Measurements from ENCODE around the gene SLAMF8.

SLAMF8 gene

DNA sequence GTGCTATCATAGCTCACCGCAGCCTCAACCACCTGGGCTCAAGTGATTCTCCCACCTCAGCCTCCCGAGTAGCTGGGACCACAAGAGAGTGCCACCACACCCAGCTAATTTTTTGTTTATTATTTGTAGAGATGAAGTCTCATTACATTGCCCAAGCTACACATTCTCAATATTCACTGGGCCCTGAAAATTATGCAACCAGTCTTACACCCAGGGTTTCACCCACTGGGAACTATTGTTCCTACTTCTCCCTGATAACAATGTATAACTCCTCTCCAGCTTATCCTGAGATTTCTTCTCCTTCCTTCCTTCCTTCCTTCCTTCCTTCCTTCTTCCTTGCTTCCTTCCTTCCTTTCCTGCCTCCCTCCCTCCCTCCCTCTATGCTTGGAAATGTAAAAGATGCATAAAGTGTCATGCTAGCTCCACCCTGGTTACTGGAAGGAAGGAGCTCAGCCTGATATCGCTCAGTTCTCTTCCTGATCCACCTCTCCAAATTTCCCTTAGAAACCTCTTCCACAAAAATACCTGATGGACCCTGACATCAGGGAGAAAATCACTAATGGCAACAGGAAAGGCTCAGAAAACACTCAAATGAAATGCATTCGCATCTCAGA is 47.0 kb downstream of the SLAMF8 start:
- no peak for DNase-seq (ENCODE audit: low read depth in 2 of 2)

DNA sequence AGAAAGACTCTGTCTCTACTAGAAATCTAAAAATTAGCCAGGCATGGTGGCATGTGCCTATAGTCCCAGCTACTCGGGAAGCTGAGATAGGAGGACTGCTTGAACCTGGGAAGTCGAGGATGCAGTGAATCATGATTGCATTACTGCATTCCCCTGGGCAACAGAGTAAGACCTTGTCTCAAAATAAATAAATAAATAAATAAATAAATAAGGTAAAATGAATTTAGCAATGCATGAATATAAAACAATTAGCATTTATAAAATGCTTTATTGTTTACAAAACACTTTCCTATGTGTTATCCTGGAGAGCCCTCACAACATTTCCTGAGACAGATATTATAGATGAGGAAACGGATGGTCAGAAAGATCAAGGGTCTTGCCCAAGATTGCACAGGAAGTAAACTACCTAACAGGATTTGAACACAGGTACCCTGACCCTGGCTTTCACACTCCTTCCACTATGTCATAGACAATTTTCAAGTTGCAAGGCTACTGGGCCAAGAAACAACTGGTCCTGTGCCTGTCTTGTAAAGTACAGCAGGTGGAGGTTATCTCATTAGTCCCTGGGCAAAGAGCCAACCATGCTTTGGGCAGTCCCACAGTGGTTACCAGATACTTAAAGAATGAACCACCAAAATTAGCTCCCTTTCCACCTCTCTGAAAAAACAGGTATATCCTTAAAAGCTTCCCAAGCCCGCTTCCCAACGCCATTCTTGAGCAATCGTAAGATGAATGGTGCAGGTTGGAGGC is 51.2 kb downstream of the SLAMF8 start:
- no peak for DNase-seq (ENCODE audit: low read depth in 2 of 2)

DNA sequence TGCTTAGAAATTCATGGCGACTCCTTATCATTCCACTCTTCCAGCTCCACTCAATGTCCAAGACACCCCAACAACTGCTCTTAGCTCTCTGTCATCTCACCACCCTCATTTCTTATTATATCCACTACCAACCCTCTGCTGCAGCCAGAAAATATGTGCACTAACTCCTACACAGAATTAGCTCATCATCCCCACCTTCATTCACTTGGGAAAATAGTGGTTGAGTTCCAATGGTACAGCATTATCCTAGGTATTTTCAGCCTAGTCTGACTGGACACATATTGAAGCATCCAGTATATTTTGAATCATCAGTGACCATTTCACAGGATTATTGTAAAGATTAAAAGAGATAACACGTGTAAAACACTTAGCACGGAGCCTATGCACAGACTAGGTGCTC is 52.5 kb downstream of the SLAMF8 start:
- DNase-seq (ENCODE audit: low read depth in 2 of 2), result no peak

DNA sequence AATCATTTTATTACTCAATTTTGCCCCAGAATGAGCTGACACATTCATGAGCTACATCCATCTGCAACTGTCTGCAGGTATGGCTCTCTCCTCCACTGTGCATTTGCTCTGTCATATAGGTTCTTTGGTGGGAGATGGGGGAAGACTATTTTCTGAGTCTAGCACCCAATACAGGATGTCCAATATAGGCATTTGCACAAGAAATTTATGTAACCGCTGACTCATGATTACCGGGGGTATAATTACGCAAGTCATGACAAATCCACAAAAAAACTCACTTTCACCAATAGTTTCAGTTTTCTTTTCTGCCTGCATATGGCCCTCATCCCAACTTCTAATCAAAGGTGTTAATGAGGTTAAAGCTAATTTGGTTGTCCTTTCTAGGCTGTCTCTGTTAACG is 53.3 kb downstream of the SLAMF8 start:
- no peak for DNase-seq (ENCODE audit: low read depth in 2 of 2)

DNA sequence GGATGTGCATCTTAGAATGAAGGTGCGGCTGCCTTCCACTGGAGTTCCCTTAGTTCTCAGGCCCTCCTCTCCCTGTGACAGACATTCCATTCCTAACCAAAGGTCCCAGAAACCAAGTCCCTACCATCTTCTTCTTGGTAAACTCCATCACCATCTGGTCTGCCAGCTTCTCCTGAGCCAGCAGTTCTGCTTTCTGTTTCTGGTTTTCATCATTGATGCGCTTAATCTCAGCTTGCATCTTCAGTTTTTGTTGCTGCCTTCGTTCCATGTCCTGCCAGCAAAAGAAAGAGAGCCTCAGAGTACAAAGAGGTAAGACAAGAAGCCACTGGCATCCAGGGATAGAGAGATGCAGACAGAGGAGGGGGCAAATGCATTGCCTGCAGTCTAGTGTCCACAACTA is 53.8 kb downstream of the SLAMF8 start:
- no peak for DNase-seq (ENCODE audit: low read depth in 2 of 2)

DNA sequence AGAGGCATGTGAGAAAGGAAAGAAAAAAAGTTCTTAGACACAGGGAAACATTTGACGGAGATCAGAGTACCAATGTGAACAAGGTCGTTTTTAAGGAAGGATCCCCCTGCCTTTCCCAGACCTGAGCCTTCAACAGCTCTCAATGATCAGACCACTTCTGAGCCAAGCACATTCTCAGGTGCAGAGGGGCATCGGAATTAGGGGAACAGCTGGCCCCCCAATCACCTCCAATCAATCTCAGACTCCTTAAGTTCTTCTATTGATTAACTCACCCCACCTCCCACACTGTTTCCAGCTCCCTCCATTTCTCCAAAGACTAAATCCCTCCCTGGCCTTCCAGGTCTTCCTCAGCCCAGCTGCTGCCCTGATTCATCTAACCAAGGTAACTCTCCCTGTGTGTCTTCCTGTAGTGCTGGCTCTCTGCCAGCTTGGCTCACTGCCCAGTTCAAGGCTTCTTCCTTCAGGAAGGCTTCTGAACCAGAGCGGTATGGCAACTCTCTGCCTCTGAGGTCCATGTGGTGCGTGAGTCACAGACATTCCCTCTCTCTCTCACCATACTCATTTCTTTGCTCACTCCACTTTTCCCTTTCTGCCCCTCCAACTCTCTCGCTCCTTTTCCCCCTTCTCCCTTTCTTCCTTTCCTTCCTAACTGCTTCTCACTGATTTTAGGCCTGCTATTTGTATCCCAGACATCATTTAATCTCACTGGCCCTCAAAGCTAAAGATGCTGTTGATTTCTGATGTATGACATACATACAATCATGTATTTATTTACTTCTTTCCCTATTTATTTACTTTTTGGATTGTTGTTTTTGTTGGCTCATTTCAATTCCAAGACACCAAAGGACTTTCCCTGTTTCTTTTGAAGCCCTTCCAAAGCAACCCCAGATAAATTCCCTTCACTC is 55.2 kb downstream of the SLAMF8 start:
- DNase-seq (ENCODE audit: low read depth in 2 of 2), result no peak

DNA sequence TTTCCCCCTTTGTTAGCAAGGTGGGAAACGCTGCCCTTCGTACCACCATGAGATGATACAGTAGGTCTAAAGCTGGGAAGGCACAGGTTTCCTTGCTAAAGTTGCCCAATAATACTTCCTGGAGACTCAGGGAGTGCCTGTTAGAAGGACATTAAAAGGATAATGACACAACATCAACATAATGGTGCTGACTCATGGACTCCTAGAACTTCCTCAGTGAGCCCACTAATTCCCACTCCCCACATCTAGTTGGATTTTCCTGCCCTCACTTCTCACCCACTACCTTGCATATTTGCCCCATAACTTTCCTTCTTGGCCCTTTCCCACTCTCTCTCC is 55.8 kb downstream of the SLAMF8 start:
- DNase-seq (ENCODE audit: low read depth in 2 of 2), result no peak

DNA sequence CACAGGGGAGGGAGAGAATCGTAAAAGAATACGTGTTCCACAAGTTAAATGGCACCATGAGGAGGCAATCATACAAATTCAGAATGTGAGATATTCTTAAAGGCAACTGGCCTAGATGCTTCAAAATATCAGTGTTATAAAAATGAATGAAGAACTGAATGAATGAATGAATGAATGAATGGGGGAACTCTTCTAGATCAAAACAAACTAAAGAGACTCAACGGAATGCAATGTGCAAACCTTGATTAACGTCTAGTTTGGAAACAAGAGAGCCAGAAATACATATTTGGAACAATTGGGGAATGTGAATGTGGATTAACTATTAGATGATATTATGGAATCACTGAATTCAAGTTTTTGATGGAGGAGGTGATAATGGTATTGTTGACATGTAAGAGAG is 56.5 kb downstream of the SLAMF8 start:
- no peak for DNase-seq (ENCODE audit: low read depth in 2 of 2)

DNA sequence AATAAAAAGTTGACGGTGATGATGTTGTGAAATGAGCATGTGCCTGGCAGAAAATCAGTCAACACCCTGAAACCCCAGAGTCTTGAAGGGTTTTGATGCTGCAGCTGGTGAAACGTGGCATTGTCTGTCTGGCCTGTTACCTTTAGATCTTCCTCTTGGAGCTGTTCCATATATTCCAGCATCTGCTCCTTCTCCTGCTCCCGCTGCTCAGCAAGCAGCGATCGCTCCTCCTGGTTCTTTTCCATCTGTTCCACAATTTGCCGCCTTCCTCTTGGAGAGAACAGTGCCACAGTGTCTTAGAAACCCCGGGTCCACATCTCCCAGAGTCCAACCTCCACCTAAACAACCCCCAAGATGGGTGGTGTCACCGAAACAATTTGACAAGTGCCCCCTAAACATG is 57.6 kb downstream of the SLAMF8 start:
- DNase-seq (ENCODE audit: low read depth in 2 of 2), result no peak

All from activated CD8-positive, alpha-beta memory T cell treated with anti-CD3 and anti-CD28 coated beads for 4 hours (primary cell).